GM21619 (cell line): ENCODE data around the gene MPO.

Source experiments
- ATAC-seq: cut with Tn5 transposase; IDR thresholded peaks from one replicate; pipeline ENCODE4 v1.9.1; 2021; ENCODE audit not compliant: unreplicated experiment

Gene MPO

DNA sequence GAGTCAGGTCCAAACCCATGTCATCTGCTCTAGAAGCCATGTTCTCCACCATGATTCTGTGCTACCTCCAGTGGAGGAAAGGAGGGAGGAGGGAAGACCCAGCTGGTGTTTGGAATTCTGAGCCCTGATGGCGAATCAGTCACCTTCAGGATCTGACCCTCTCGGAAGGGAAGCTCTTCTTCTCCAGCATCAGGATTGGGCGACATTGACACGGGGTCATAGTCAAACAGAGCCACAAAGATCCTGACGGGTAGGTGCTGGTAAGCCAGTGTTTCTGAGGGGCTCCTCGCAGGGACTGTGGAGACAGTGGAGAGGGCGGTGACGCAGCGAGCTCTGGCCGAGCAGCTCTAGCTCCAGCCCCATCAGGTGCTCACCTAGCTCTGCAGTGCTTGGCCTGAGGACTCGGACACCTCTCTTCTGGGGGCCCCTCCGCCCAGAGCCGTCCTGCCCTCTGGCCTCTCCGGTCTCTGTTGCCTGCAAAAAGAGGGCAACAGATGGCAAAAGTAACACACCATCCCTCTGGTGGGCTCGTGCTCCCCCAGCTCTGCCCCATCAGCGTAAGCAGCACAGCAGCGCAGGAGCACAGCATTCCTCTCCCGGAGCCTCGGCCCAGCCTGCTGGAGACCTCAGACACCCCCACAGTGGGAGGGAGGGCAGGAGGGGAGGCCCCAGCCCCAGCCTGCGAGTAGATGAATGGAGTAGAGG lies 26.9 kb upstream of the MPO start:
- ATAC-seq, result no peak

DNA sequence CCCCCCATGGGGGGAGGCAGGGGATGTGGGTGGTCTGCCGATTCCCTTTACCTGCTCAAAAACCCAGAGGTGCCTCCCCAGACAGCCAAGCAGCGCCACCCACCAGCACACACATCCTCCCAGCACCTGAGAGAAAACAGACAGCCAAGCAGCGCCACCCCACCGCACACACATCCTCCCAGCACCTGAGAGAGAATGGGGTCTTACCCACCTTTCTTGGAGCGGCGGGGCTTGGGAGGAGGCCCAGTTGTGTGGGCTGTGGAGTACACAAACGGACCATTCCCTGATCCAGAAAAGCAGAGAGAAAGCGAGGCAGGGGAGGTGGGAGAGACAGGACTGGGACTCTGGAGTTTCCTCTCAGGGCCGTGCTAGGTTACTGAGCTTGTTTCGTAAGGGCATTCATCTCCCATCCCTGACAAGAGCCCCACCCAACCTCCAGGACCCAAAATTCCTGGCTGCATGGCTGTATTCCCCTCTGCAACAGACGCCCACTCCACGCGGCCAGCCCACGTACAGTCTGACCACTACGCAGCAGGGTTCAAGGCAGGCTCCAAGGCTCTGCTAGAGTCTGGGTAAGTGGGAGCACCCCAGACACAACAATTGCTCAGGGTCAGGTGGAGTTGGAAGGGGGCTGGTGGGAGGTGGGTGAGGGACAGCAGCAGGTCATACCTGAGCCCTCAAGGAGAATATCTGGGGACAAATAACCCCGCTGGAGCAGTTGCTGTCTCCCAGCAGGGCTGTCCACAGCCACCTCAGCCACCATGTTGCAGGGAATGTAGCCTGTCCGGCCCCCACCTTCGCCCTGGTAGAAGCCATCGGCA lies 25.6 kb upstream of the MPO start:
- no peak for ATAC-seq

DNA sequence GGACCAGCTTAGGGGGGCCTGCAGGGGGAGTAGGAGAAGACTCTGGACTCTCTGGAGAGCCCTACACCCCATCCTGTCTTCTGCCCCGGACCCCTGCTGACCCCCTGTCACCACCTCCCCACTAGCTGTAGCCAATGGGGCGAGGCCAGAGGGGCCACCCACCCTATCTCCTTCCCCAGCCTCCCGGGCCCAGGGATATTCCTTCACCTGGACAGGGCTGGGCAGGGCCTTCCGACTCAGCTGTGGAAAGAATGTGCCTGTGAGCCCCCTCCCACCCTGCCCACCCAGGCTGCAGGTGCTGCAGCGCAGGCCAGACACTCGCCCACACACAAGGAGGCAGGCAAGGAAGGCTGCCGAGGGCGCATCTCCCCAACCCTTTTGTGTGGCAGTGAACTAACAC lies 24.9 kb upstream of the MPO start:
- ATAC-seq, result no peak

DNA sequence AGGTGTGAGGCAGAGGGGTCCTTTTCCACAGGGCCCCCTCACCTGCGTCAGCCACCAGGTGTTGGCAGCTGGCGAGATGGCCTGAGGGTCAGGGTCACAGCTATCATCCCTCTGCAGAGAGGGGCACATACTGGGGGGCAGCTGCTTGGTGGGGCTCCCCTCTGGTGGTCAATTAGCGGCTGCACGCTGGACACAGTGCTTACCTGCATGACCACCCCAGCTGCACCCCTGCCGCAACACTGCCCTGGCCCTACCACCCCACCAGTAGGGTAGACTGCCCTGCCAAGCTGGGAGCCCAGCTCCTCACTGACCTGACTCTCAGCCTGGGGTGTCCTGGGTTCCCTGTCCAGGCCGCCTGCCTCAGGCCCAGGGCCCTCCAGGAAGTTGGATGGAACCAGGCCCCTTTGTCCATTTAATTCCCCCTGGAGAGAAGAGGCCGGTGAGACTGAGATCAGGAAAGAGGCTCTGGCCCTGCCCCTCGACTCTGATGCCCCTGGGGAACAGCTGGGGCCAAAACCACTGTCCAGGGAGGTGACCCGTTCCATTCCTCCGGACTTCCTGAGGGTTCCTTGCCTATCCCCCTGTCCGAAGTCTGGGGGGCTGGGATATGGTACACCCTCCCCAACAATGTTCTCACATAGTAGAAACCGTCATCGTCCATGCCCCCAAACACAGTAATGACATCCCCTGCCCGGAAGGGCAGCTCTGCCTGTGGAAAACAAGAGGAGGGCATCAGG lies 24.2 kb upstream of the MPO start:
- ATAC-seq, result no peak

DNA sequence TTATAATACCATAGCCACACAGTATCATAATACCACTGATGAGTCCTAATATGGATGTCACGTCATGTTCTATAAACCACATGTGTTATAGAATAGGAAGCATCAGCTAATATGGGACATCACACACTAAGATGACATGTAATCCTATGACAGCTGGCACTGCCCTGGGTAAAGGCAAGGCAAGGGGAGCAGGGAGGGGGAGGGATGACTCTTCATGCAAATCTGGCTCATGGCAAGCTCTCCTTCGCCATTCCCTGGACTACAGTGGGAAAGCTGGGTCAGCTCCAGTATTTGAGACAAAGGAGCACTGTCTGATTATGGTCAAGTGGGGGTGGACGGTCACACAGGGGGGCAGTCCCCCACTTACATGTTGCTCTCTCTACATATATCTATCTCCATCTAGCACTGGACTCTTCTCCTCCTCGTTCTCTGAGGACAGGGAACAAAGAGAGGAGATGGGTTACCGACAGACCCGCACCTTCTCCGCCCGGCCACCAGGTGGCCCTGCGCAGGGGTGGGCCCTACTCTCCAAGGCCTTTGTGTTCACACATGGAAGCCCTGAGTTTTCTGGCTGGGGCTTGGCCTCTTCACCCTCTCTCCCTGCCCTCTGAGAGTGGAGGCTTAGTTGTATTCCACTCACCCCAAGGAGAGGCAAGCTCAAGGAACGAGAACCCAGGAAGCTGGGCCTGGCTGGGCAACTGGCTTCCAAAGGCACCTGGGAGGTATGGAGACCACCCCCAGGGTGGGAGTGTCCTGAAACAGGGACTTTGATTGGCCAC lies 23.4 kb upstream of the MPO start:
- ATAC-seq, result no peak

DNA sequence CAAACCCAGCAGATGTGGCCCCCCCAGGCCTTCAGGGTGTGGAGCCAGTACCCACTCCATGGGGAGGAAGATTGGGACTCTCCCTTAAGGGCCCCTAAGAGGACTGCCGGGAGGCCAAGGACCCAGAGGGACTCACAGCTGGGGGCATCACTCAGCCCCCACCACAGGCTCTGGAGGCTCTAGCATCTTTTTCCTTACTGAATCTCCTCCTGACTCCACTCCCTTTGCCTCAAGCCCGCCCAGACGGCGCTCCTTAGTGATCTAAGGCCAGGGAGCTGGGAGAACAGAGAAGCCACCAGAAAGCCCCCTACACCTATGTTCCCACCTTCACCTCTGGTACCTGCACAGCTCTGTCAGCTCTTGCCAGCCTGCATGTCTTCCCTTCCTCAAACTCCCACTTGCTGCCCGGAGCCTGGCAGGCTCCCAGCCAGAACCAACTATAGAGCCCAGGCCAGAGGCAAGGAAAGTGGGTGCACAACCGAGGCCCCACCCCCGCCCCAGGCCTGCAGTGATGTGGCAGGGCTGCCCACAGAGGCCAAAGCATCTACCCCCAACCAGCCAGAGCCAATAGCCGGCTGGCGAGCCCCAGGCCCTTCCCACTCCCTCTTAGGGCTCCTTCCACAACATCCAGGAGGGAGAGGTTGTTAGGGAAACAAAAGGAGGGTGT lies 22.3 kb upstream of the MPO start:
- ATAC-seq, result no peak

DNA sequence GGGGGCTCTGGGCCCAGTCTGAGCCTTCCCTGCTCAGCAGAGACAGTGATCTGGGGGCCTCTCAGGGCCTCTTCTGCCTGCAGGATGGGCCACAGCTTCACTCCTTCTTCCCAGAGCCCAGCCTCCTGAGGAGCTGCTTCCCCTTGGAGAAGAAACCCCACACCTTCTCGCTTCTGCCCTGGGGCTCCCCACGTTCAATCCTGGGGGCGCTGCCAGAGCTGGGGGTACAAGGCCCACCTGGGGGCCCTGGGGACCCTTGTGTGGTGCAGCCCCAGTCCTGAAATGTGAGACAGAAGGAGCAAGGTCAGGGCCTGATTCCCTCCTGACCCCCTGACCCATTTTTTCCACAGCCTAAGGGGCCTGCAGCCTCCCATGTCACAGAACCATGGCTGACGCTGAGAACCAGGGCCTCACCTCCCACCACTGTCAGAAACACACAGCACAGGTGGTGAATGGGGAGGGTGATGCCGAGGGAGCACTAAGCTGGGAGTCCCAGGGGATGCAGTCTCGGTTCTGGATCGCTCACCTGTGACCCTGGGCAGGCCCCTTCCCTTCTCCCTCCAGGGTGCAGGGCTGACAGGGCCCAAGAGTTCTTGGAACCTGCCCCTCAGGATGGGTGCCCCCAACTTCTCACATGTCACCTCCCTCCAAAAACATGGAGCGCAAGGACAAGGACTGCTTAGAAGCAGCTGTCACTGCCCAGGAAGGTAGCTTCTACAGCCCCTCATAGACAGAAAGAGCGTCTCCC lies 21.6 kb upstream of the MPO start:
- ATAC-seq, result no peak

DNA sequence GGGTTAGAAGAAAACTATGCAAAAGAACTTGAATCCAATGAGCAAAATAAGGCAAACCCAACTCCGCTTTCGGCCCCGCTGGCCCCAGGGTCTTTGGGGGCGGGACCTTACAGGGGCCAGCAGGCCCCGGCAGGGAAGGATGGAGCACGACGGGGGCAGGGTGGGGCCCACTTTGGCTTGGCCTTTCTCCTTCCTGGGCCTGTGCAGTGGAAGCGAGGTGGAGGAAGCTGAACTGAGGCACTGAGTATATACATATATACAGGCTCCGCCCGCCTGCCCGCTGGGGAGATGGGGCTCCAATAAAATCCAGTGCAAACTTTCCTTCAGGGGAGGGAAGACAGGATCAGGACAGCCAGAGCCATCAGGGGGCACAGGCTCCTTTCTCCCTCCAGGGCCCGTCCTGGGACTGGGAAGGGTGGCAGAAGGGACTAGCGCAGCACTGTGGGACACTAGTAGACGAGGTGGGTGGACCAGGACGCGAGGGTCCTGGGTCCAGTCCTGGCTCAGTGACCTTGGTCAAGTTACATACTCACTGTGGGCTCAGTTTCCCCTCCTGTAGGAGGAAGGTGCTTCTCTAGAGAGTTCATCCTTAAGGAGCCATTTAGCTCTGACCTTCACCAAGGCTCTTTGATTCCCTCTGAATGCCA lies 20.9 kb upstream of the MPO start:
- ATAC-seq, result no peak

DNA sequence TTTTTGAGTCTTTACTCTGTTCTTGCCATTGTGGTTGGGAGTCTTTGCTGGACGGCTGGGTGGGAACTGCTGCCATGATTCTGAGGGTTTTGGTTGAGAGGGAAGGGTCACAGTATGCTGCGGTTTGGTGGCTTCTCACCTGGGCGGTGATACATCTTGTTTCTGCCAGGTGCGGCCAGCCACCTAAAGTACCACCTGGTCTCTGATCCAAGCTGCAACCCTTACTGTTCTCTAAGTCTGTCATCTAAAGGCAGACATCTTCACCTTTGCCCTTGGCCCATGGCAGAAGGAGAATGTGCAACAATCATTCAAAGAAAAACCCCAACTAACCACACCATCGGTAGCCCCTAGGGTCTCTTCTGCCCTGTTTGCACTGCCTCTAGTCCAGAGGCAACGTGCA lies 19.6 kb upstream of the MPO start:
- ATAC-seq, result no peak

DNA sequence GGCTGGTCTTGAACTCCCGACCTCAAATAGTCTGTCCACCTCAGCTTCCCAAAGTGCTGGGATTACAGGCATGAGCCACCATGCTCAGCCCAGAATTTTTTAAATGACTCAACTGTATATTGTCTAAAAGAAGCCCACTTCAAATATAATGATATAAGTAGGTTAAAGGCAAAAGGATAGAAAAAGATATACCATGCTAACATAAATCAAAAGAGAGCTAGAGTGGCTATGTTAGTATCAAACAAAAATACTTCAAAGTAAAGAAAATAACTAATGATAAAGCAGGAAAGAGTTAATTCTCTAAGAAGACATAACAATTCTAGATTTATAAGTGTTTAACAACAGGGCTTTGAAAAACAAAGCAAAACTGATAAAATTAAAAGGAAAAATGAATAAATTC lies 13.3 kb upstream of the MPO start:
- no peak for ATAC-seq

DNA sequence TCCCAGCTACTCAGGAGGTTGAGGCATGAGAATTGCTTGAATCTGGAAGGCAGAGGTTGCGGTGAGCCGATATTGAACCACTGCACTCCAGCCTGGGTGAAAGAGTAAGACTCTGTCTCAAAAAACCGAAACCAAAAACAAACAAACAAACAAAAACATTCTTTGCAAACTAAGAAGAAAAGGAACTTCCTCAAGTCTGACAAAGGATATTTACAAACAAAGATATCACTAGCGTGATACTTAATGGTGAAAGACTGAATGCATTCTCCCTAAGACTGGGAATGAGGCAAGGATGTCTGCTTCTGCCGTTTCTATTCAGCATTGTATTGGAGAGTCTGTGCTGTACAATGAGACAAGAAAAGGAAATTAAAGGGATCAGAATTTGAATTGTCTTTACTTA lies 10.5 kb upstream of the MPO start:
- ATAC-seq, result no peak

DNA sequence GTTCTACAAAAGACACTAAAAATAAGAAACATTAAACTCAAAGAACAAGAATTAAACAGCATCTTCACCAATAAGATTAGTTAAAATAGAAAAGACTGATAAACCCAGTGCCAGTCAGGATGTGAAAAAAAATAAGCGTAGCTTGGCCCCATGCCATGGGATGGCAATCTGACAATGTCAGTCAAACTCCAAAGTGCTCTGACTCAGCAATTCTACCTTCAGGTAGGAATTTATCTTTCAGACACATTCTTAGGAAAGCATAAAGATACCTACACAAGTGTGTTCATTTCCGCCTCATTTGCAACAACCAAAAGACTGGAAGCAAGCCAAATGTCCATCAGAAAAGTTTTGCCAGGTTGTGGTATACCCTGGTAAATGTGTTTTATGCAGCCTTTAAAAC lies 9.1 kb upstream of the MPO start:
- ATAC-seq, result no peak

DNA sequence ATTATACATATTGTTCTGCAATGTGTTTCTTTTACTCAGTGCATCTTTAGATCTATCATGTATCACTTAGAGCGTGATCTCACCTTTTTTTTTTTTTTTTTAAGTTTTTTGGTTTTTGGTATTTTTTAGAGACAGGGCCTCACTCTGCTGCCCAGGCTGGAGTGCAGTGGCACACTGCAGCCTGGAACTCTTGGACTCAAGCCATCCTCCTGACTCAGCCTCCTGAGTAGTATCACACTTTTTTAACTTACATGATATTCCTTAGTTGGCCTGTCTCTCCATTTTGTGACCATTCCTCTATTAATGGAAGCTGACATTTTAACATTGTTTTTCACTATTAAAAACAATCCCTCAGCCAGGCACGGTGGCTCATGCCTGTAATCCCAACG lies 4.7 kb upstream of the MPO start:
- no peak for ATAC-seq

DNA sequence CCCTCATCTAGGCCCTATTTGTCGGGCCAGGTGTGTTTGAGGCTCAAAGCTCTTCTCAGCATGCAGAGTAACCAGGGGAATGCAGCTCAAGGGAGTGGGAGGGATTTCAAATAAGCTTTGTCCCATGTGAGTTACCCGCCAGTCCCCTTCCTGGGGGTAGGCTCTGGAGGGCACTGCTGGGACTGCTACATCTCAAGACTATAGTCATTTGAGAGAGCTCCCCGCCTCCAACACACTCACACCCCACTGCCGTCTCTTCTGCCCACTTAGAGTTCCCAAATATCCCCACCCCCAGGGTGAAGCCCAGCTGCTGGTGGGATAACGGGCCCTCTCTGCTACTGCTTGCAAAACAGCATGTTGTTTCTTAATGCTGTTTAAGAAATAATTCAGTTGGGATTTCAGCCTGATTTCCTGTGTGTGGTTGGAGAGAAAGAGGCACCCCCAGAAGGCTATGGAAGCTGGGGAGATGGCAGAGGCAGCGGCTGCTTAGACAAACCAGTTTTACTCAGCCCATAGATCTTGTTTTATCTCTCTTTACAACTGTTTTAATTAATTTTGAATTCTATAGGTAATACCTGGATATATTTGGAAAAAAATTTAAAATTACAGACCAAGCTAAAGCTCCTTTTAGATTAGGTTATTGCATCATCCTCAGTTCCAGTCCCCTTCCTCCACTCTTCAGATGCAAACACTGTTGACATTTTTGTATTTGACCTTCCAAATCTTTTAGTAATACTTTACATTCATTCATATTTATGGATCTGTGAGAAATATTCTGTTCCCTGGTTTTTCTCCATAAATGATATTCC lies 4.1 kb upstream of the MPO start:
- no peak for ATAC-seq

DNA sequence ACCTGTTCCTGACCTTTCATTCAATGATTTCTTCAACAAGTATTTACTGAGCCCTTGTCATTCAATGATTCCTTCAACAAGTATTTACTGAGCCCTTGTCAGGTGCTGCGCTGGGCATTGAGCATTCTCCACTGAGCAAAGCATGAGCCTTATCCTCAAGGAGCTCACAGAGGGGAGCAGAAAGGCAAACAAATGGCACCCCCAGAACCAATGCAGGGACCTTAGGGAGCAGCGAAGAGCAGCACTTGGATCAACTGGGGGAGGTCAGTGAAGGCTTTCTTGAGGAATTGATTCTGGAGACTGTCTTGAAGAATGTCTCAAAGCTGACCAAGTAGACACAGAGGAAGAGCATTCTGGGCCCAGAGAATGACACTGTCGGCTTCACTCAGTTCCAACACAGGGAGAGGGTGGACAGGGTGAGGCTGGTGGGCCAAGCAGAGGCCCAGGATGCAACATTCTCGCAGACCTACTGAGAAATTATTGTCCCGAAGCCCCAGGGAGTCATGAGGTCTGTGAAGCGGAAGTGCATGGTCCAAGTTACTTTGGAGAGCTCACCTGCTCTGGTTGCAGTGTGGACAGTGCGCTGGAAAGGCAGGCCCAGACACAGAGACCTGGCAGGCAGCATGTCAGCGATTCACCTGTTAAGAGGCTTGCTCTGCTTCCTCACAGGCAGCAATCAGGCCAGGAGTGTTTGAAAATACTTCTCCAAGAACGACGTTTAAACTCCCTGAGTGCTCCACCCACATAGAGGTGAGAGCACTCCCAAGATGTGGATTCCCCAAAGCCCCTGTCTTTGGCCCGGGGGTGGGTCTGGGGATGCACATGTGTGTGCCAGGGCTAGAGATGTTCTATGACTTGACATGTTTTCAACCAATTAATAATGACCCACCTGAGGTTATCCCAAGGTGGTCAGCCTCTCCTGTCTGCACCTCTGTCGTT lies 3.2 kb upstream of the MPO start:
- ATAC-seq, result no peak

DNA sequence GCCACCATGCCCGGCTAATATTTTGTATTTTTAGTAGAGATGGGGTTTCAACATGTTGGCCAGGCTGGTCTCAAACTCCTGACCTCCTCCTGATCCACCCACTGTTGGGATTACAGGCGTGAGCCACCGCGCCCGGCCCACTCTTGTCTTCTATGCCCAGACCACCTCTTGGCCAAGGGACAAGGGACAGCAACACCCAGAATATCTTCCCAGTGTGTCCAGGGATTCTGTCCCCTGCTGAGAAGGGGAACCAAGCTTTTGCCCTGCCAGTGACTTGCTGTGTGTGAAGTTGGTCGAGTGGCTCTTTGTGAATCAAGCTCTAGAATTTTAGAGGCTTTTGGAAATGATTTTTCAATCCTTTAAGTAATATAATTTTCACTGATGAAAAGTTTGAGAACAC lies 1.7 kb upstream of the MPO start:
- no peak for ATAC-seq

DNA sequence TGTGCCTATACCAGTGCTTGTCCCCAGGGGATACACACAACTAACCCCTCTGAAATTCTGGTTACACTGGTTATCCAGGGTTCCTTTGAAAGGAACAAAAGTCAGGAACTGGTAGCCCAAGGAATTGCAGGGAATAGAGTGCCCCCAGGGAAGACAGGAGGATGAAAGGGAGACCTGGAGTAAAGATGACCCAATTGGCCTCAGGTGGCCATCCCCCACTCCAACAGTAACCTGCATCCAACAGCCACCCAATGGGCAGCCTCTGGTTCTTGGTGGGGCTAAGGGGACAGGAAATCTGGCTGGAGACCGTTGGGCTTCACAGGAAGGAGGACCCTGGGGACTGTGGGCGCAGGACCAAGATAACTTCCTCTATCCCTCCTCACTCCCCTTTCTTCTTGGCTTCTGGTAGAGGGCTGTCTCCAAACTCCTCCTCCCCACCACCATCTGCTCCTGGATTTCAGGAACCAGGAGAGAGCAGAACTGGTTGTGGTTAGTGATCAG lies 826 bp upstream of the MPO start:
- ATAC-seq, result no peak
